SK-N-SH treated with all-trans-retinoic acid at 6 μM for 48 hours (cell line): Measurements from ENCODE around the gene ABCD2.
A peak's percentile ranks its signal among the peaks of the same experiment; 100 is the strongest.

ENCODE experiments used
- ATAC-seq: fragments of 200-7000 bp; cut with Tn5 transposase; 3 replicates; pipeline ENCODE4 v1.9.1; 2020; ENCODE audit warnings: mild to moderate bottlenecking, moderate library complexity
- ARNTL ChIP-seq: fragments of 450-650 bp; formaldehyde crosslinking; IDR thresholded peaks from 2 replicates; pipeline ENCODE4 v1.5.0; 2020; ENCODE audit warnings: low read depth, mild to moderate bottlenecking, moderate library complexity, borderline replicate concordance
- BACH2 ChIP-seq: fragments of 250-450 bp; sonication (Bioruptor Pico); IDR thresholded peaks from 2 replicates; pipeline ENCODE4 v1.9.0; 2021; ENCODE audit warnings: mild to moderate bottlenecking, borderline replicate concordance
- CSDC2 ChIP-seq: fragments of 250-450 bp; sonication (Bioruptor Pico); IDR thresholded peaks from 2 replicates; pipeline ENCODE4 v1.5.0; 2020; ENCODE audit warnings: mild to moderate bottlenecking, moderate library complexity
- CSRNP3 ChIP-seq: fragments of 250-450 bp; sonication (Bioruptor Pico); IDR thresholded peaks from 2 replicates; pipeline ENCODE4 v1.5.1; 2021; ENCODE audit warnings: mild to moderate bottlenecking, moderate library complexity
- ESRRG ChIP-seq: fragments of 250-450 bp; sonication (Bioruptor Pico); IDR thresholded peaks from 2 replicates; pipeline ENCODE4 v1.6.1; 2021; ENCODE audit warnings: mild to moderate bottlenecking
- GLIS3 ChIP-seq: fragments of 250-450 bp; sonication (Bioruptor Pico); IDR thresholded peaks from 2 replicates; pipeline ENCODE4 v1.5.0; 2020; ENCODE audit warnings: mild to moderate bottlenecking, moderate library complexity
- ISL1 ChIP-seq: fragments of 250-450 bp; sonication (Bioruptor Pico); IDR thresholded peaks from 2 replicates; pipeline ENCODE4 v2.1.2; 2022; ENCODE audit warnings: mild to moderate bottlenecking, moderate library complexity
- OSR1 ChIP-seq: fragments of 250-450 bp; sonication (Bioruptor Pico); IDR thresholded peaks from 2 replicates; pipeline ENCODE4 v1.8.0; 2022; ENCODE audit warnings: moderate library complexity, mild to moderate bottlenecking, inconsistent platforms
- PPARA ChIP-seq: fragments of 250-450 bp; sonication (Bioruptor Pico); IDR thresholded peaks from 2 replicates; pipeline ENCODE4 v1.5.0; 2020; ENCODE audit warnings: mild to moderate bottlenecking, borderline replicate concordance
- SNAI2 ChIP-seq: fragments of 250-450 bp; sonication (Bioruptor Pico); IDR thresholded peaks from 2 replicates; pipeline ENCODE4 v1.5.0; 2020; ENCODE audit warnings: mild to moderate bottlenecking, moderate library complexity
- TCF4 ChIP-seq: fragments of 250-450 bp; sonication (Bioruptor Pico); IDR thresholded peaks from 2 replicates; pipeline ENCODE4 v1.8.0; 2021; ENCODE audit warnings: mild to moderate bottlenecking, moderate library complexity, borderline replicate concordance
- TSHZ2 ChIP-seq: fragments of 250-450 bp; sonication (Bioruptor Pico); IDR thresholded peaks from 2 replicates; pipeline ENCODE4 v1.5.0; 2020; ENCODE audit warnings: mild to moderate bottlenecking, moderate library complexity
- ZC3H10 ChIP-seq: fragments of 250-450 bp; sonication (Bioruptor Pico); IDR thresholded peaks from 2 replicates; pipeline ENCODE4 v1.5.1; 2021; ENCODE audit warnings: mild to moderate bottlenecking, moderate library complexity
- ZFP3 ChIP-seq: fragments of 250-450 bp; sonication (Bioruptor Pico); IDR thresholded peaks from 2 replicates; pipeline ENCODE4 v1.5.0; 2020; ENCODE audit warnings: mild to moderate bottlenecking, moderate library complexity
- ZFP30 ChIP-seq: fragments of 450-650 bp; formaldehyde crosslinking; IDR thresholded peaks from 2 replicates; pipeline ENCODE4 v1.5.0; 2022; ENCODE audit warnings: mild to moderate bottlenecking, moderate library complexity
- ZNF565 ChIP-seq: fragments of 450-650 bp; formaldehyde crosslinking; conservative IDR thresholded peaks from 2 replicates; pipeline ENCODE4 v1.5.0; 2020; ENCODE audit warnings: low read depth, mild to moderate bottlenecking, moderate library complexity
- ZNF70 ChIP-seq: fragments of 450-650 bp; formaldehyde crosslinking; IDR thresholded peaks from 2 replicates; pipeline ENCODE4 v1.5.0; 2020; ENCODE audit warnings: mild to moderate bottlenecking, moderate library complexity
- ZNF8 ChIP-seq: fragments of 450-650 bp; formaldehyde crosslinking; IDR thresholded peaks from 2 replicates; pipeline ENCODE4 v1.5.0; 2020; ENCODE audit warnings: mild to moderate bottlenecking, moderate library complexity
- TF ChIP-seq, protein P1 (sequence below): fragments of 250-450 bp; sonication (Bioruptor Pico); IDR thresholded peaks from 2 replicates; pipeline ENCODE4 v1.5.1; 2020; ENCODE audit warnings: low read depth, mild to moderate bottlenecking, moderate library complexity
- TF ChIP-seq, protein P2 (sequence below): fragments of 250-450 bp; sonication (Bioruptor Pico); IDR thresholded peaks from 2 replicates; pipeline ENCODE4 v1.8.0; 2021; ENCODE audit warnings: low read depth, mild to moderate bottlenecking, moderate library complexity, borderline replicate concordance

The ABCD2 gene

DNA sequence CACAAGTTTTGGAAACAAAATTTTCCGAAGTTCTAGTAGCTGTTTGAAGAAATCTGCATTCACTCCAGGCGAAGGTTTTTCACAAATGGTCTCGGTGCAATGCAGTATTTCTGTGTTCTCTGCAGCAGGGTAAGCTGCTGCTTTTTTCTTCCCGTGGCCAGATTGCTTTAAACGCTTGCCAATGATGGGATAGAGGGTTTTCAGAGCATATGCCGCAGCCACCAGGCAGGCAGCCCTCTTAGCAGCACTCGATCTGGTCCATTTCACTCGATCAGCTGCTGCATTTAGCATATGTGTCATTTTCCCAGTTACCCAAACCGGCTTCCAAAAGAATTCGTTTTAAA, 315 bp downstream of the ABCD2 start:
- peak; percentile 66 for ATAC-seq
- TF ChIP-seq TCF4 = no peak
- TF ChIP-seq, protein P1, sequence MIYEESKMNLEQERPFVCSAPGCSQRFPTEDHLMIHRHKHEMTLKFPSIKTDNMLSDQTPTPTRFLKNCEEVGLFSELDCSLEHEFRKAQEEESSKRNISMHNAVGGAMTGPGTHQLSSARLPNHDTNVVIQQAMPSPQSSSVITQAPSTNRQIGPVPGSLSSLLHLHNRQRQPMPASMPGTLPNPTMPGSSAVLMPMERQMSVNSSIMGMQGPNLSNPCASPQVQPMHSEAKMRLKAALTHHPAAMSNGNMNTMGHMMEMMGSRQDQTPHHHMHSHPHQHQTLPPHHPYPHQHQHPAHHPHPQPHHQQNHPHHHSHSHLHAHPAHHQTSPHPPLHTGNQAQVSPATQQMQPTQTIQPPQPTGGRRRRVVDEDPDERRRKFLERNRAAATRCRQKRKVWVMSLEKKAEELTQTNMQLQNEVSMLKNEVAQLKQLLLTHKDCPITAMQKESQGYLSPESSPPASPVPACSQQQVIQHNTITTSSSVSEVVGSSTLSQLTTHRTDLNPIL (CRISPR knock-in tag) = no peak
- TF ChIP-seq BACH2 (CRISPR knock-in tag) = no peak
- no peak for TF ChIP-seq GLIS3 (CRISPR knock-in tag)

DNA sequence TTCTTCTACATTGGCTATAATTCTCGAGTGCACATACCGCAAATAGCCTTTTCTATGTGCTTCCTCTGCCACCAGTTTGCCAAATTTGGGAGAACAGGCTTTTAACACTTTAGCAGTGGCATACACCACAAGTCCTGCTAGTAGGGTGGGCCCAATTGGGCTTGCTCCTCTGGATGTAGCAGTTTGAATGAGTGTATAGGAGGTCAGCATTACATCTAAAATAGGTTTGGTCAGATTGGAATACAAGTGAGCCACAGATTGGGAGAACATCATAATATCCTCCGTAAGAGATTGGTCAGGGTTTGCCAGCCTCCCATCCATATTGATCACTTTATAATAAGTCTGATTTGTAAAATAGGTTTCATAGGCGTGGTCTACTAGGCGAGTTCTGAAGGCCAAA, 902 bp downstream of the ABCD2 start:
- TF ChIP-seq, protein P1 (CRISPR knock-in tag) = no peak
- TF ChIP-seq ISL1 (CRISPR knock-in tag) (no peak), TSHZ2 (no peak), ZFP30 (CRISPR knock-in tag) (no peak), ZNF8 (CRISPR knock-in tag) (no peak), ESRRG (CRISPR knock-in tag) (no peak), OSR1 (CRISPR knock-in tag) (no peak)
- TF ChIP-seq, protein P2, sequence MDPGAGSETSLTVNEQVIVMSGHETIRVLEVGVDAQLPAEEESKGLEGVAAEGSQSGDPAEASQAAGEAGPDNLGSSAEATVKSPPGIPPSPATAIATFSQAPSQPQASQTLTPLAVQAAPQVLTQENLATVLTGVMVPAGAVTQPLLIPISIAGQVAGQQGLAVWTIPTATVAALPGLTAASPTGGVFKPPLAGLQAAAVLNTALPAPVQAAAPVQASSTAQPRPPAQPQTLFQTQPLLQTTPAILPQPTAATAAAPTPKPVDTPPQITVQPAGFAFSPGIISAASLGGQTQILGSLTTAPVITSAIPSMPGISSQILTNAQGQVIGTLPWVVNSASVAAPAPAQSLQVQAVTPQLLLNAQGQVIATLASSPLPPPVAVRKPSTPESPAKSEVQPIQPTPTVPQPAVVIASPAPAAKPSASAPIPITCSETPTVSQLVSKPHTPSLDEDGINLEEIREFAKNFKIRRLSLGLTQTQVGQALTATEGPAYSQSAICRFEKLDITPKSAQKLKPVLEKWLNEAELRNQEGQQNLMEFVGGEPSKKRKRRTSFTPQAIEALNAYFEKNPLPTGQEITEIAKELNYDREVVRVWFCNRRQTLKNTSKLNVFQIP (CRISPR knock-in tag) = no peak
- ATAC-seq = no peak

DNA sequence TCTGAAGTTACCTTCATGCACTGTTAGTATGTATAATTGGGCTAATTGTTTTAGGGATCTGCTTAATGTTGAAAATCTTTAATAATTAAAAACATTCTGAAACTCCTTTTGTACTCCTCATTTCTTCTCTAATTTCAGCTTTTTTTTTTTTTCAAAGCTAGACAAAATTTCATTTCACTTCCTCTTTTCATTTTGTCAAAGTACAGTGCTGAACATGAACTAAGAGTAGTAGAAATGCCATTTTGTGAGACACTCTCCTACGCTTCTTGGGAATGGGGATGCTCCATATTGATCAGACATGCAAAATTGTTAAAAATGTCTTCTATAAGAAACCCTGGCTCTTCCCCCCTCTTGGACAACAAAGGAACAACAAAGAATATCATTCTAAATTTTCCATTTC, 1.7 kb downstream of the ABCD2 start:
- no peak for ATAC-seq
- TF ChIP-seq ARNTL (CRISPR knock-in tag) = no peak
- TF ChIP-seq PPARA = no peak
- no peak for TF ChIP-seq ZNF565 (CRISPR knock-in tag)
- TF ChIP-seq, all 23 proteins: peak for 0

DNA sequence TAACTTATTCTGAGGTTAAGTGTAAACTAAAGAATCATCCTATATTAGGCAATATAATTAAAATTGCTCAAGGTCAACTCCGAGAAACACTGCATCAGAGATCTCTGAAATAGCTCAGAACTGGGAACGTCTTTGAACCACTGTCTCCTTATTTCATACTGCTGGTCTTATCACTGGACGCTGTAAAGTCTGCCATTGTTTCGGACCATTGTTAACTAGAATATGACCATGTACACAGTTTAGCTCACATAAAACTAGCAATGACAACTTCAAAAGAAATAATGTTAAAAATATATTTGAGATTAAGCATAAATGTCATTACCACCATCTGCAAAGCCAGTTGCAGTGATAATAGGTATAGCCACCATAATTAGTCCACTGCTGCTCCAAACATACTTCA, 2.9 kb downstream of the ABCD2 start:
- no peak for ATAC-seq
- TF ChIP-seq CSRNP3 (CRISPR knock-in tag) (no peak), BACH2 (CRISPR knock-in tag) (no peak), TCF4 (no peak), ZFP30 (CRISPR knock-in tag) (no peak), ISL1 (CRISPR knock-in tag) (no peak), PPARA (no peak), ZC3H10 (CRISPR knock-in tag) (no peak), ESRRG (CRISPR knock-in tag) (no peak), ZNF8 (CRISPR knock-in tag) (no peak), ZNF70 (CRISPR knock-in tag) (no peak)
- TF ChIP-seq, all 23 proteins: peak for 0

- no peak for ATAC-seq
- no peak for TF ChIP-seq ZNF565 (CRISPR knock-in tag)
- TF ChIP-seq ZFP30 (CRISPR knock-in tag) = no peak
- no peak for TF ChIP-seq SNAI2
- TF ChIP-seq CSDC2 (CRISPR knock-in tag) = no peak
- no peak for TF ChIP-seq TSHZ2
- TF ChIP-seq ZC3H10 (CRISPR knock-in tag) = no peak
- TF ChIP-seq ARNTL (CRISPR knock-in tag) = no peak
- TF ChIP-seq ZFP3 (CRISPR knock-in tag) = no peak
- TF ChIP-seq CSRNP3 (CRISPR knock-in tag) = no peak
- TF ChIP-seq OSR1 (CRISPR knock-in tag) = no peak
These were observed 3.4 kb downstream of the ABCD2 start for GRCh38 chr12:39616251-39616650.
